ENCODE data around the gene TEAD3. TPM values are rescaled to one million over a fixed set of nuclear protein-coding genes. Genes with fewer than 3 reads are reported as not detected.
"Not testable (repeated sequence)": the region's sequence is repeated elsewhere in the genome, so short reads cannot be mapped to it uniquely, and the experiment has no call there.

TEAD3 gene
- total RNA-seq, 1 donor from 2014 or later = 17.0 TPM

DNA sequence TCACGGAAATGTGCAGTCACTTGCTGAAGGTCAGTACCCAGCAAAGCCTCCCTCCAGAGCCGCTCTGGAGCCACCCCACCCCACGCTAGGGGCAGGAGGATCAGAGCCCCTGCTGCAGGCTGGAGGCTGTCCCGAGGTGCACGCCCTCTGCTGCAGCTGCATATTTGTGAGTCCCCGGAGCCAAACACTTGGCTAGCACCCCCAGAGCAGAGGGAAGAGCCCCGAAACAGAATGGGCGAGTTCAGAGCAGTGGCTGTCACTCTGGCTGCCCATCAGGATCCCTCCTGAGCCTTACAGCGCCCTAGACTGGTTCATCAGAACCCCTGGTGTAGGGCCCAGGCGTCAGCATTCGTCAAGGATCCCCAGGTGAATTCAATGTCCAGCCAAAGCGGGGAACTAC lies 25.3 kb upstream of the TEAD3 start:
- intact Hi-C loops (cut with DNase I) = no loop called here
- DNase-seq = no peak

DNA sequence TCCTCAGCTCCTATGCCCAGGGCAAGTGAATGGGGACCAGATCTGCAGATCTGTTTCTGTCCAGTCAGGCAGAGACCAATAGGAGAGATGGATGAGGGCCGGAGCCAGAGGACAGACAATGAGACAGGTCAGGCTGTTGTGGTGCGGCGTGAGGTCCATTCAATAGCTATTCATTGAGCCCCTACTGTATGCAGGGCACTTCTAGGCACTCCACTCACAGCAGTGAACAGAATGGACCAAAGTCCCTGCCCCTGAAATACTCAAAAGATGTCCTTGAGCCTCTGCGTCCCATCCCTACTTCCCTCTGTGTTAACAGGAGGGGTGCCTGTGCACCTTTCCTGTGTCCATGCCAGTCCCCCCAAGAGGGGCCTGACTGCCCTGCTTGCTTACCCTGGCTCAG lies 24.4 kb upstream of the TEAD3 start:
- no peak for ATAC-seq
- intact Hi-C loops (cut with DNase I) = no loop called here
- Histone ChIP-seq H3K36me3 (no peaks in the 10 kb centered on the region), H3K4me1 (peaks cover 10% of the 10 kb centered on the region), H3K4me3 (no peak overlapping the region), H3K27me3 (ENCODE audit: low read depth) (no peaks in the 10 kb centered on the region), H3K9me3 (no peaks in the 10 kb centered on the region), H3K27ac (no peak overlapping the region)
- DNase-seq = no peak
- TF ChIP-seq, protein P1, sequence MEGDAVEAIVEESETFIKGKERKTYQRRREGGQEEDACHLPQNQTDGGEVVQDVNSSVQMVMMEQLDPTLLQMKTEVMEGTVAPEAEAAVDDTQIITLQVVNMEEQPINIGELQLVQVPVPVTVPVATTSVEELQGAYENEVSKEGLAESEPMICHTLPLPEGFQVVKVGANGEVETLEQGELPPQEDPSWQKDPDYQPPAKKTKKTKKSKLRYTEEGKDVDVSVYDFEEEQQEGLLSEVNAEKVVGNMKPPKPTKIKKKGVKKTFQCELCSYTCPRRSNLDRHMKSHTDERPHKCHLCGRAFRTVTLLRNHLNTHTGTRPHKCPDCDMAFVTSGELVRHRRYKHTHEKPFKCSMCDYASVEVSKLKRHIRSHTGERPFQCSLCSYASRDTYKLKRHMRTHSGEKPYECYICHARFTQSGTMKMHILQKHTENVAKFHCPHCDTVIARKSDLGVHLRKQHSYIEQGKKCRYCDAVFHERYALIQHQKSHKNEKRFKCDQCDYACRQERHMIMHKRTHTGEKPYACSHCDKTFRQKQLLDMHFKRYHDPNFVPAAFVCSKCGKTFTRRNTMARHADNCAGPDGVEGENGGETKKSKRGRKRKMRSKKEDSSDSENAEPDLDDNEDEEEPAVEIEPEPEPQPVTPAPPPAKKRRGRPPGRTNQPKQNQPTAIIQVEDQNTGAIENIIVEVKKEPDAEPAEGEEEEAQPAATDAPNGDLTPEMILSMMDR (IDR thresholded peaks at IDR 0.05) = no peak

More for the DNA sequence above, 25.3 kb upstream of the TEAD3 start:
- Histone ChIP-seq H3K4me3 (no peak overlapping the region), H3K27me3 (ENCODE audit: low read depth) (no peaks in the 10 kb centered on the region), H3K27ac (no peak overlapping the region), H3K36me3 (no peaks in the 10 kb centered on the region), H3K4me1 (peaks cover 10% of the 10 kb centered on the region), H3K9me3 (no peaks in the 10 kb centered on the region)
- ATAC-seq = no peak
- TF ChIP-seq, protein P1 (IDR thresholded peaks at IDR 0.05) = no peak

DNA sequence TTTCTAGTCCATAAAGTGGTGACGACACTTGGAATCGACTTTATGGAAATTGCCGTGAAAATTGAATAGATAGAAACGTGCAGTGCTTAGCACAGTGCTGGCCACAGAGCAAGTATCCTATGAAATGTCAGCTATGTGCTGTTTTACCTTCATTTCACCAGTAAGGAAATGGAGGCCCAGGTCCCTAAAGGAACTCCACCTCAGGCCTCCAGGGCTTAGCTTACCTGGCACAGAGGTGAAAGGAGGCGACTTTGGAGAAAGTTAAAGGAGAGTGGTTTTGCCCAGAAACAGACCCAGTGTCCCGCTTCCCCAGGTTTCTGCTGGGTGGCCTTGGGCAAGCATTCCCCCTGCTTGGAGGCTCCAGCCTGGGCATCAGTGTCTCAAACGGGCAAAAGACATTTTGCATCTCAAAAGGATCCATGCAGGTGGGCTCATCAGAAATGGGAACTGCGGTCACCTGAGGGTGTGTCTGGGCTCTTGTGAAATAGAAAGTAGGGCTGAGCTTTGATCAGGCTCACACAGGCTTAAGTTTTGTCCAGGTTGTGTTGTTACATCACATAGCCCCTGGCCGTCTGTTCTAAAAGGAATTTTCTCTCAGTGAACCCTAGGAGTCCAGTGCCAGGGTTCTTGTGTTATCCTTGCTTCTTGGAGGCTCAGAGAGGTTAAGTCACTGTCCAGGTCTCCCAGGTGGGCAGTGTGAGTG lies 22.6 kb upstream of the TEAD3 start:
- TF ChIP-seq, protein P1 (IDR thresholded peaks at IDR 0.05) = no peak
- H3K9me3 ChIP-seq = no peaks in the 10 kb centered on the region
- no peak overlapping the region for H3K4me3 ChIP-seq
- H3K27ac ChIP-seq = no peak overlapping the region
- intact Hi-C loops (cut with DNase I) = no loop called here
- DNase-seq = no peak
- H3K27me3 ChIP-seq (ENCODE audit: low read depth) = no peaks in the 10 kb centered on the region
- H3K4me1 ChIP-seq = peaks cover 10% of the 10 kb centered on the region
- ATAC-seq = no peak
- no peaks in the 10 kb centered on the region for H3K36me3 ChIP-seq

DNA sequence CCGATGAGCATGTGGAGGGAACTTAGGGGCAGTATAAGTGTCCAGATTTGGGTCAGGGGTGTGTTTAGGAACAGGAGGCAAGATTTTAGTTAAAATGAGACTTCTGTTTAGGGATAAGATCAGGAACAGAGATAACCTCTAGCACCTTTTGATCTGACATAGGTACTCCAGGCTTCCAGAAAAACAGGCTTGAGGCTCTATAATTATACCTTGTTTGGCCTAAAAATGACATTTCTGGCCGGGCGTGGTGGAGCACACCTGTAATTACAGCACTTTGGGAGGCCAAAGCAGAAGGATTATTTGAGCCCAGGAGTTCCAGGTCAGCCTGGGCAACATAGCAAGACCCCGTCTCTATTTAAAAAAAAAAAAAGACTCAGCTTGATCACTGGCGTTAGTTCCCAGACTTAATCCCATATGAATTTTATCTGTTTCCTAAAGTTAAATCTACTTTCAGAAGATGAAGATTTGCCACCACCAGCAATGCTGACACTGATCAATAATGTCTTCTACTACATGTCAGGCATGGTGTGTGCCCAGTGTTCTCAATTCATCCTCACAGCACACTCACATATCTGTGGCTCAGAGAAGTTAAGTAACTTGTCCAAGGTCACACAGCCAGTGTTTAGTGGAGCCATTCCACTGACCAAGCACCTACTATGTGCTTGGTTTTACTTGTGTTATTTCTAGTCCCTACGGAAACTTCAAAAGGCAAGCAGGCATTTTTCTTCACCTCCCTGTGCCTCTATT lies 21.9 kb upstream of the TEAD3 start:
- Histone ChIP-seq H3K9me3 (no peaks in the 10 kb centered on the region), H3K36me3 (no peaks in the 10 kb centered on the region), H3K27ac (no peak overlapping the region), H3K27me3 (ENCODE audit: low read depth) (no peaks in the 10 kb centered on the region), H3K4me3 (no peak overlapping the region), H3K4me1 (peaks cover 10% of the 10 kb centered on the region)
- intact Hi-C loops (cut with DNase I) = no loop called here
- ATAC-seq (no peak), DNase-seq (no peak)
- TF ChIP-seq, protein P1 (IDR thresholded peaks at IDR 0.05) = no peak

DNA sequence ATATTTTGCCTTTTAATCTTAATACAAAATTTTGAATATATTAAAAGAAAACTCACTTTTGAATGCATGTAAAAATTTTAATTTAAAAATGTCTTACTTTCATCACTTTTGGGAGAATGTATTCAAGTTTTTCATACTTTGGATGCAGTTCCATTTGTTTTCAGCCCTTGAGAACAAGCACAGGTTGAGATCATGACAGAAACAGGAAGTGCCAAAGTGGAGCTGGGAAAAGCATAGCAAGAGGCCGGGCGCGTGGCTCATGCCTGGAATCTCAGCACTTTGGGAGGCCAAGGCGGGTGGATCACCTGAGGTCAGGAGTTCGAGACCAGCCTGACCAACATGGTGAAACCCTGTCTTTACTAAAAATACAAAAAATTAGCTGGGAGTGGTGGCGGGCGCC lies 21.1 kb upstream of the TEAD3 start:
- ATAC-seq; intact Hi-C loops (cut with DNase I); H3K27ac ChIP-seq: not testable (repeated sequence)

DNA sequence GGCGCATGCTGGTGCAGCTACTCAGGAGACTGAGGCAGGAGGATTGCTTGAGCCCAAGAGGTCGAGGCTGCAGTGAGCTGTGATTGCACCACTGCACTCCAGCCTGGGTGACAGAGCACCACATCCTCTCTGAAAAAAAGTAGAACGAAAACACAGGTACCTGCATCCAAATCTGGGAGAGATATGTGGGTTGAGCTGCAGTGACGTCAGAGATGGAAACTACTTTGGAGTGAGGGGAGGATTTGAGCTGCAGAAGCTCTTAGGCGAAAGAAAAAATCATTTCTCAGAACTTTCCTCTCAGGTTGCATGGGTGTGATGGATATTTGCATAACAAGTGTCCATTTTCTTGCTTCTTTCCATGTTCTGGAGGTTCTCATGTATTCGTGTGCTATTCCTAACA lies 19.8 kb upstream of the TEAD3 start:
- H3K4me1 ChIP-seq = no peaks in the 10 kb centered on the region
- no peak for ATAC-seq
- no peak for DNase-seq
- H3K36me3 ChIP-seq = no peaks in the 10 kb centered on the region
- H3K9me3 ChIP-seq = no peaks in the 10 kb centered on the region
- no peak overlapping the region for H3K4me3 ChIP-seq
- TF ChIP-seq, protein P1 (IDR thresholded peaks at IDR 0.05) = no peak
- intact Hi-C loops (cut with DNase I) = no loop called here
- peaks cover 6% of the 10 kb centered on the region for H3K27me3 ChIP-seq (ENCODE audit: low read depth)
- H3K27ac ChIP-seq = no peak overlapping the region

More for the DNA sequence above, 21.1 kb upstream of the TEAD3 start:
- DNase-seq; H3K36me3 ChIP-seq; H3K27me3 ChIP-seq (ENCODE audit: low read depth); H3K9me3 ChIP-seq; H3K4me3 ChIP-seq; H3K4me1 ChIP-seq: not testable (repeated sequence)

DNA sequence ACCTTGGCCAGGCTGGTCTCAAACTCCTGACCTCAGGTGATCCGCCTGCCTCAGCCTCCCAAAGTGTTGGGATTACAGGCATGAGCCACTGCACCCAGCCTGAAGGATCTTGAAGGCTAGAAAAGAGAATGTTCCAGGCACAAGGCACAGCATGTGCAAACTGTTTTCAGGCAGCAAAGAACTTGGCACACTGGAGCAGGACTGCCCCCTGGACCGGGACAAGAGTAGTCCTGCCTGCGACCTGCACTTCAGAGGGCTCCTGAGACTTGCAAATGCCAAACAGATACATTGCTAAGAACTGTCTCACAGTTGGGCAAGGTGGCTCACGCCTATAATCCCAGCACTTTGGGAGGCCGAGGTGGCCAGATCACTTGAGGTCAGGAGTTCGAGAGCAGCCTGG lies 19.1 kb upstream of the TEAD3 start:
- H3K9me3 ChIP-seq; H3K4me3 ChIP-seq; H3K27ac ChIP-seq; ATAC-seq; H3K36me3 ChIP-seq; H3K4me1 ChIP-seq; DNase-seq; intact Hi-C loops (cut with DNase I): not testable (repeated sequence)
- H3K27me3 ChIP-seq (ENCODE audit: low read depth) = peaks cover 14% of the 10 kb centered on the region
